NCI-H82 treated with DMSO at 0.1 percent for 48 hours (cell line): ENCODE measurements around the gene TSKS.

ENCODE experiments used
- DNase-seq: peaks from one replicate; lab custom pipeline; 2025; ENCODE audit not compliant: unreplicated experiment; lab: John Stamatoyannopoulos, UW

Gene TSKS

GRCh38 chr19:49767967-49768581, 5.0 kb upstream of the TSKS start:
- no peak for DNase-seq

GRCh38 chr19:49767381-49767780, 4.3 kb upstream of the TSKS start:
- DNase-seq, result no peak

GRCh38 chr19:49766930-49767299, 3.8 kb upstream of the TSKS start, which contains the start of gene AP2A1:
Gene AP2A1, plus strand, starts transcription at chr19:49767001. Its CDS starts 133 bp downstream, at chr19:49767134.
- DNase-seq, result no peak

- peak; percentile 100 for DNase-seq
Observed at GRCh38 chr19:49766007-49766929, 3.2 kb upstream of the TSKS start.

GRCh38 chr19:49764341-49764740, 1.2 kb upstream of the TSKS start:
- DNase-seq, result no peak

GRCh38 chr19:49761625-49762311, 1.3 kb downstream of the TSKS start:
- DNase-seq, result no peak

GRCh38 chr19:49761249-49761624, 1.9 kb downstream of the TSKS start:
- no peak for DNase-seq

- no peak for DNase-seq
Observed at GRCh38 chr19:49758292-49758691, 4.8 kb downstream of the TSKS start.

- no peak for DNase-seq
Observed at GRCh38 chr19:49755956-49756355, 7.2 kb downstream of the TSKS start.

- DNase-seq, result no peak
Observed at GRCh38 chr19:49752701-49753100, 10.4 kb downstream of the TSKS start.

GRCh38 chr19:49749771-49750170, 13.3 kb downstream of the TSKS start:
- DNase-seq, result no peak

- DNase-seq, result no peak
Observed at GRCh38 chr19:49749055-49749716, 13.9 kb downstream of the TSKS start.

- DNase-seq, result no peak
Observed at GRCh38 chr19:49746206-49746958, 16.7 kb downstream of the TSKS start.

GRCh38 chr19:49744946-49745381, 18.1 kb downstream of the TSKS start:
- no peak for DNase-seq

GRCh38 chr19:49741210-49741844, 21.8 kb downstream of the TSKS start:
- no peak for DNase-seq

GRCh38 chr19:49739933-49740332, 23.2 kb downstream of the TSKS start:
- no peak for DNase-seq

- no peak for DNase-seq
Observed at GRCh38 chr19:49739098-49739497, 24.0 kb downstream of the TSKS start.

GRCh38 chr19:49738268-49738667, 24.8 kb downstream of the TSKS start:
- DNase-seq, result no peak

- DNase-seq, result no peak
Observed at GRCh38 chr19:49730166-49730565, 32.9 kb downstream of the TSKS start.
